Stimulated activated naive CD8-positive, alpha-beta T cell treated with anti-CD3 and anti-CD28 coated beads, Interleukin-15, Interleukin-2, amounts not matched to agents 100 U/mL and 50 U/mL, for 24 hours (primary cell): ENCODE results near the gene CAND2.

Source experiments
- ATAC-seq: fragments of 150-1000 bp; cut with Tn5 transposase; one replicate; pipeline ENCODE4 v1.10.0; 2021
- DNase-seq: peaks from one replicate; pipeline ENCODE4 v3.0.0; 2021

CAND2 gene

GRCh38 chr3:12807601-12808359, 11.3 kb downstream of the CAND2 start:
- no peak for ATAC-seq

GRCh38 chr3:12808587-12808986, 12.1 kb downstream of the CAND2 start:
- DNase-seq (no peak), ATAC-seq (no peak)

More at GRCh38 chr3:12807601-12808359, 11.3 kb downstream of the CAND2 start:
- DNase-seq, result no peak

DNA sequence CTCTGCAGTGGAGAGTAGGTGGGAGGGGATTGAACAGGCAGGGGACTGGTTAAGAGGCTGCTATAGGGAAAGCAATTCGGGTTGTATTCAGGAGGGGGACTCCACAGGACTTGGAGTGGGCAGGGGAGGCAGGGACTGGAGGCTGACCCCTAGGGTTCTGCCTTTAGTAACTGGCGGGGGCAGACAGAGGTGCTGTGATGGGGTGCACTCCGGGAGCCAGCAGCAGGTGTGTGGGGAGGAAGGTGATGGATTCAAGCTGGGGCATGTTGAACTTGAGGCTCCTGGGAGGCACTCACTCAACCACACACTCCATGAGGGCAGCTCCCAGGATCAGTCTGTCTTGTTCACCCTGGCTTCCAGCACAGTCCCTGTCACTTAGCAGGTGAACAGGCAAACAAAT, 12.5 kb downstream of the CAND2 start:
- DNase-seq (no peak), ATAC-seq (no peak)

GRCh38 chr3:12809435-12809834, 13.0 kb downstream of the CAND2 start:
- no peak for DNase-seq
- ATAC-seq, result no peak

DNA sequence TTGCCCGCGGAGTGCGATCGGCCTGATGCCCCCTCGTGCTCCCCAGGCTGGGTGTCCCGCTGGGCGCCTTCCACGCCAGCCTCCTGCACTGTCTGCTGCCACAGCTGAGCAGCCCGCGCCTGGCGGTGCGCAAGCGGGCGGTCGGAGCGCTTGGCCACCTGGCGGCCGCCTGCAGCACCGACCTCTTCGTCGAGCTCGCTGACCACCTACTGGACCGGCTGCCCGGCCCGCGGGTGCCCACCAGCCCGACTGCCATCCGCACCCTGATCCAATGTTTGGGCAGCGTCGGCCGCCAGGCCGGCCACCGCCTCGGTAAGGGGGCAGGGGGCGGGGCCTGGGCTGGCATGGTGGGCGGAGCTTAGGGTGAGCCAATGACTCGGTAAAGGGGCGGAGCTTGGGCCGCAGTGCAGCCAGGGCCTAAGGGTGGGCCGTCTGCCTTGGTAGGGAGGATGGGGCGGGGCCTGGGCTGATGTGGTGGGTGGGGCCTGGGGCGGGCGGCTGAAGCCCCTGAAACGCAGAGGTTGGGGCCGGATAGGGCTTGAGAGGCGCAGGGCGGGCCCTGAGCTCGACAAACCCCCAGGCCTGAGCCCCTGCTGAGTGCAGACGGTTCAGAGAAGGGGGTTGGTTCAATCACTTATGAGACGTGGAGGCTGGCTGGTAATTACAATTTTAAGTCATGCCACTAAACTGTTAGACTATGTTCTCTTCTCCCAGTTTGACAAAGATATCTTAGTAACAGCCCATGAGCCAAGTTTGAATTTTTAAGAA, 13.7 kb downstream of the CAND2 start:
- peak; percentile 97 for DNase-seq
- ATAC-seq, result peak; percentile 99

- ATAC-seq (no peak), DNase-seq (no peak)
These were observed 14.5 kb downstream of the CAND2 start for GRCh38 chr3:12810961-12811360.

- ATAC-seq (no peak), DNase-seq (no peak)
These were observed 16.3 kb downstream of the CAND2 start for GRCh38 chr3:12812812-12813211.

DNA sequence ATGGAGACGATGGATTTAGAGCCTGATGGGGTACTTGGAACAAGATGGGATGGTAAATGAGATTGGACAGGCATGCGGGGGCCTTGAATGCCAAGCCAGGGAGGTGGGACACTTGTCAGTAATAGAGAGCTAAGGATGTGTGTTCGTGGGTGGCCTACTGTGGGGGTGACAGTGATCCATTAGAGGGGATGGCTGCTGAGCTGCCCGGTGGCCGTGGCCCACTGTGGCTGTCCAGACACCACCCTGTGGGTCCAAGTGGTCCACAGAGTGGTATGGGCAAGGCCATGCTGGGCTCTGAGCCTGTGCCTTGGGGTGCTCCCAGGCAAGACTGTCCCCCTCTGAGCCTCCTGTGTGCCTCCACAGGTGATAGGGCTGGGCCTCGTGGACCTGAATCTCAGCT, 17.5 kb downstream of the CAND2 start:
- no peak for DNase-seq
- ATAC-seq, result no peak

DNA sequence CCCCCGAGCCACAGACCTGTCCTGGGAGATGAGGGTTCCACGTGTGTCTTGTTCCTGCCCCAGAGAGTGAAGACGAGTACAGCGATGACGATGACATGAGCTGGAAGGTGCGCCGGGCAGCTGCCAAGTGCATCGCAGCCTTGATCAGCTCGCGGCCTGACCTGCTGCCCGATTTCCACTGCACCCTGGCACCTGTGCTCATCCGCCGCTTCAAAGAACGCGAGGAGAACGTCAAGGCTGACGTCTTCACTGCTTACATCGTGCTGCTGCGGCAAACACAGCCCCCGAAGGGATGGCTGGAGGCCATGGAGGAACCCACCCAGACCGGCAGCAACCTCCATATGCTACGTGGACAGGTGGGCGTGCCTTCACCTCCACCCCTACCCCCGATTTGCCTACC, 18.6 kb downstream of the CAND2 start:
- ATAC-seq, result no peak
- no peak for DNase-seq

DNA sequence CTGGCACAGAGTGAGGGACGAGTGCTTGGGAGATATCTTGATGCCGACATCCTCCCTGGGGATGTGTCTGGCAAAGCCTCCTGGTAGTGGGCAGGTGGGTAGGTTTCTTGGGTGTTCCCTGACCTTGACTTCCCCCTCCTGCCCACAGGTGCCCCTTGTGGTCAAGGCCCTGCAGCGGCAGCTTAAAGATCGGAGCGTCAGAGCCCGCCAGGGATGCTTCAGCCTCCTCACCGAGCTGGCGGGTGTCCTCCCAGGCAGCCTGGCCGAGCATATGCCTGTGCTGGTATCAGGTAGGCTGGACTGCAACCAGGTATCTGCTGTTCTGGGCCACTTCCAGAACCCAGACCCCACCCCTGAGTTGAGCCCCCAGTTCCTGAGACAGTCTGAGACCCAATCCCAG, 19.2 kb downstream of the CAND2 start:
- ATAC-seq (no peak), DNase-seq (no peak)

GRCh38 chr3:12816521-12817342, 20.3 kb downstream of the CAND2 start:
- no peak for ATAC-seq

GRCh38 chr3:12817343-12817710, 20.8 kb downstream of the CAND2 start:
- ATAC-seq, result no peak

More at GRCh38 chr3:12816521-12817342, 20.3 kb downstream of the CAND2 start:
- no peak for DNase-seq

GRCh38 chr3:12818273-12818672, 21.8 kb downstream of the CAND2 start:
- ATAC-seq, result no peak

More at GRCh38 chr3:12817343-12817710, 20.8 kb downstream of the CAND2 start:
- DNase-seq, result no peak

GRCh38 chr3:12818773-12819172, 22.3 kb downstream of the CAND2 start:
- DNase-seq, result no peak
- no peak for ATAC-seq

More at GRCh38 chr3:12818273-12818672, 21.8 kb downstream of the CAND2 start:
- DNase-seq, result no peak

- DNase-seq (no peak), ATAC-seq (no peak)
These were observed 26.4 kb downstream of the CAND2 start for GRCh38 chr3:12822725-12823373.

DNA sequence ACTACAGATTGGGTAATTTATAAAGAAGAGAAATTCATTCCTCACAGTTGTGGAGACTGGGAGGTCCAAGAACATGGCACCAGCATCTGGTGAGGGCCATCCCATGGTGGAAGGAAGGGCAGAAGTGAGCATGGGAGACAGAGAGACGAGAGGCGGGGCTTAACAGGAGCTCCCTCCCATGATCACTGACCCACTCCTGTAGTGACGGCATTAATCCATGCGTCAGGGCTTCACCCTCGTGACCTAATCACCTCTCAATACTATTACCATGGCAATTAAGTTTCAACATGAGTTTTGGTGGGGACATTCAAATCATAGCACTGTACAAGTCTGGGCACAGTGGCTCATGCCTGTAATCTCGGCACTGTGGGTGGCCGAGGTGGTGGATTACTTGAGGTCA, 27.8 kb downstream of the CAND2 start:
- DNase-seq, result no peak
- ATAC-seq, result no peak

- ATAC-seq (no peak), DNase-seq (no peak)
These were observed 28.7 kb downstream of the CAND2 start for GRCh38 chr3:12825156-12825555.

GRCh38 chr3:12828751-12829150, 32.3 kb downstream of the CAND2 start:
- no peak for ATAC-seq
- DNase-seq, result no peak

DNA sequence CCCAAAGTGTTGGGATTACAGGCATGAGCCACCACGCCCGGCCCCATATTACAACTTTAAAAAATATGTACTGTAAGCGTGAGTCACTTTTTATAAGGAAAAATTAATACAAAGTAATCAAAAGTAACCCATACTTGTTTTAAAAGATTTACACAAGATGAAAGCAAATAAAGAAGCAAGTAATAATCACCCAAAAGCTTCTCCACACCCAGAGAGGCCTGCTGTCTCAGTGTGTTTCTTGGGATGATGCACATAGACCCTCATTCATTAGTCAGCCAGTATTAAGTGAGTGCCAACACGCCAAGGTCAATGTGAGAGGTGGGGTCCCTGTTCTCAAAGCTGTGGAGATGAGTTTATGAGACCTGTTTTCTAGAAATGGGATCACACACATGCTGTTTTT, 32.9 kb downstream of the CAND2 start:
- DNase-seq, result no peak
- ATAC-seq, result no peak

DNA sequence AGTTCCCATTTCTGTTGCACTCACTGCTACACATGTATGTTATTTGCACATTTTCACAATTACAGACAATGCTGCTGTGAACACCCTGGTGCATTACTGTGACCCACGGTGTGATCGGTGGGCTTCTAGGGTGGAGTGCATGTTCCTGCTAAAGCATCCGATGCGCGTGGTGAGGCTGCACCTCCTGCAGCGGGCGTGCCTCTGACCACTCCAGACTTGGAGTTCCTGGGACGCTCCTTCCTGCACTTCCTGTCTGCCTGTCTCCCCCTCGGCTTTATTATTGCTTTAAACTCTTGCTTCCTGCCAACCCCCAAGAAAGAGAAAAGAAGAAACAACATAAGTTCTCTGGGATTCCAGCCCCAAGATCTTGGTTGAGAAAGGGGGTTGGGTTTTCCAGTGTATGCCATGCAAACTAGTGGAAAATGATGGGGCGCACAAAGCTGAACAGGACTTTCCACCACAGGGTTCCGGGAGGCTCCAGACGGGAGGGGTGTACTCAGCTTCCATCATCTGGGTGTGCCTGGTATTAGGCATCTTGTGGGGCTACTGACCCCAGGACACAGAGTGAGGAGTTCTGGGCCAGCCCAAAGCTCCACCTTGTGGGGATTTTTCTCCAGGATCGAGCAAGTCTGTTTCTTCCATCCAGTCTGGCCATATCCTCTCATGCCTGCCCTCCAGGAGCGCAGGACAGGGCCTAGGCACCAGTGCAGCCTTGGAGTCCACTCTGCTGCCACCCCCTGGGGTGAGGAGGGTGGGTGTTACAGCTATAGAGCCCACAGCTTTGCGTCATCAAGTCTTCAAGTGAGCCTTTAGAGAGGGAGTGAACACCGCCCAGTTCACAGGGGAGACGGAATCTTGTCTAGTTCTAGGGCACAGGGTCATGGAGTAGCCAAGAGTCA, 33.7 kb downstream of the CAND2 start:
- DNase-seq, result no peak
- ATAC-seq, result peak; percentile 9

GRCh38 chr3:12830785-12831156, 34.3 kb downstream of the CAND2 start:
- DNase-seq (no peak), ATAC-seq (no peak)
